ENCODE measurements around the gene MAD2L2.

MAD2L2 gene

GRCh38 chr1:11653101-11653860 lies 27.7 kb downstream of the MAD2L2 start:
- peak; percentile 67 for DNase-seq (ENCODE audit: low spot score)

- no peak for DNase-seq (ENCODE audit: low spot score)
These were observed 28.7 kb downstream of the MAD2L2 start for GRCh38 chr1:11652203-11652780.

GRCh38 chr1:11651017-11651416 lies 29.9 kb downstream of the MAD2L2 start:
- no peak for DNase-seq (ENCODE audit: low spot score)

- peak; percentile 79 for DNase-seq (ENCODE audit: low spot score)
These were observed 30.5 kb downstream of the MAD2L2 start for GRCh38 chr1:11650331-11650991.

GRCh38 chr1:11649624-11650330 lies 31.2 kb downstream of the MAD2L2 start:
- DNase-seq (ENCODE audit: low spot score): no peak

GRCh38 chr1:11649237-11649623 lies 31.7 kb downstream of the MAD2L2 start:
- DNase-seq (ENCODE audit: low spot score): no peak

- peak; percentile 15 for DNase-seq (ENCODE audit: low spot score)
These were observed 32.2 kb downstream of the MAD2L2 start for GRCh38 chr1:11648732-11649158.

GRCh38 chr1:11648039-11648438 lies 32.9 kb downstream of the MAD2L2 start:
- no peak for DNase-seq (ENCODE audit: low spot score)

- DNase-seq (ENCODE audit: low spot score): no peak
These were observed 33.6 kb downstream of the MAD2L2 start for GRCh38 chr1:11647333-11647732.

GRCh38 chr1:11646317-11646716 lies 34.6 kb downstream of the MAD2L2 start:
- no peak for DNase-seq (ENCODE audit: low spot score)

GRCh38 chr1:11645670-11646265 lies 35.2 kb downstream of the MAD2L2 start:
- peak; percentile 69 for DNase-seq (ENCODE audit: low spot score)

GRCh38 chr1:11645270-11645669 lies 35.7 kb downstream of the MAD2L2 start:
- no peak for DNase-seq (ENCODE audit: low spot score)

- no peak for DNase-seq (ENCODE audit: low spot score)
These were observed 37.2 kb downstream of the MAD2L2 start for GRCh38 chr1:11643782-11644181.

GRCh38 chr1:11642418-11643017 lies 38.4 kb downstream of the MAD2L2 start:
- peak; percentile 59 for DNase-seq (ENCODE audit: low spot score)

GRCh38 chr1:11641776-11642305 lies 39.1 kb downstream of the MAD2L2 start:
- no peak for DNase-seq (ENCODE audit: low spot score)

- DNase-seq (ENCODE audit: low spot score): no peak
These were observed 40.0 kb downstream of the MAD2L2 start for GRCh38 chr1:11640944-11641343.

- no peak for DNase-seq (ENCODE audit: low spot score)
These were observed 40.8 kb downstream of the MAD2L2 start for GRCh38 chr1:11640101-11640500.

GRCh38 chr1:11639372-11639771 lies 41.6 kb downstream of the MAD2L2 start:
- DNase-seq (ENCODE audit: low spot score): no peak

GRCh38 chr1:11638121-11638520 lies 42.8 kb downstream of the MAD2L2 start:
- no peak for DNase-seq (ENCODE audit: low spot score)

- DNase-seq (ENCODE audit: low spot score): no peak
These were observed 46.4 kb downstream of the MAD2L2 start for GRCh38 chr1:11634365-11635192.
